Fibroblast of lung (primary cell): Measurements from ENCODE around the gene CTNNA2.

Experiments used
- CTCF ChIP-seq, 2 donors: IDR thresholded peaks in 1 of 2; conservative IDR thresholded peaks in 1 of 2; 1 replicate in 1 of 2; 2 replicates in 1 of 2; pipeline ENCODE4 v1.5.1; 2011 to 2012; ENCODE audit warnings: low read length in 2 of 2, control low read depth in 1 of 2, inconsistent platforms in 1 of 2, low read depth in 1 of 2, mild to moderate bottlenecking in 1 of 2
- EZH2 ChIP-seq: IDR thresholded peaks from 2 replicates; pipeline ENCODE4 v1.5.1; 2012; ENCODE audit warnings: low read length, control low read depth, mild to moderate bottlenecking; ENCODE audit errors: missing control alignments

- TF ChIP-seq CTCF (conservative IDR thresholded peaks at IDR 0.05 in 1 of 2, IDR thresholded peaks at IDR 0.05 in 1 of 2; ENCODE audit: low read depth in 1 of 2, low read length in 2 of 2) (no peak), EZH2 (no peak)
These were observed 184.3 kb downstream of the CTNNA2 start for GRCh38 chr2:79697200-79697599.
